DND-41 (cell line): Measurements from ENCODE around the gene FANCD2OS.

Experiments
- CTCF ChIP-seq: IDR thresholded peaks from 2 replicates; pipeline ENCODE4 v1.5.1; 2012; ENCODE audit warnings: borderline replicate concordance, low read length, moderate library complexity, mild to moderate bottlenecking; ENCODE audit not compliant: poor library complexity, severe bottlenecking; ENCODE audit errors: extremely low read depth
- EZH2 ChIP-seq: IDR thresholded peaks from 3 replicates; pipeline ENCODE4 v1.6.1; 2012; ENCODE audit warnings: borderline replicate concordance, low read depth, mild to moderate bottlenecking, moderate library complexity, low read length, inconsistent platforms; ENCODE audit not compliant: severe bottlenecking

- TF ChIP-seq EZH2 = no peak
- TF ChIP-seq CTCF = no peak
Measured at GRCh38 chr3:10099041-10099440, 9.0 kb downstream of the FANCD2OS start.
